A673 (cell line): ENCODE results near the gene ZNF683. TPM values are rescaled to one million over a fixed set of nuclear protein-coding genes. Genes with fewer than 3 reads are reported as not detected.
"Not testable (repeated sequence)": the region's sequence is repeated elsewhere in the genome, so short reads cannot be mapped to it uniquely, and the experiment has no call there.

Experiments
- Bru-seq: library from RNA; stranded (reverse); fragments of 400-500 nt; gene quantifications from one replicate; lab custom pipeline; 2021; lab: Mats Ljungman, UMichigan
- BruChase-seq, 2 experiments: library from RNA; stranded (reverse); fragments of 400-500 nt; gene quantifications; one replicate each; lab custom pipeline; 2021; lab: Mats Ljungman, UMichigan
- BruUV-seq: library from RNA; stranded (reverse); fragments of 400-500 nt; replicated peaks from 2 replicates; lab custom pipeline; 2021; lab: Mats Ljungman, UMichigan
- CTCF ChIA-PET: fragments of 300-600 bp; sonication (Branson Sonifier 250); formaldehyde crosslinking; loops from one replicate; lab custom pipeline; 2022; ENCODE audit warnings: antibody characterized with exemption; lab: Charles Lee
- POLR2A ChIA-PET: fragments of 300-600 bp; sonication (Branson Sonifier 250); formaldehyde crosslinking; loops from one replicate; lab custom pipeline; 2022; ENCODE audit warnings: antibody characterized with exemption; ENCODE audit not compliant: low non-redundant PET; lab: Charles Lee
- DNase-seq: peaks from one replicate; pipeline ENCODE4 v3.0.0-alpha.2; 2015; ENCODE audit warnings: low spot score
- H3K27ac ChIP-seq: fragments of 200-600 bp; sonication (generic); 2 replicates; pipeline ENCODE4 v1.5.1; 2016; ENCODE audit warnings: mixed run types, low read depth, mild to moderate bottlenecking, mixed read lengths, antibody characterized with exemption, low read length; ENCODE audit not compliant: poor library complexity, severe bottlenecking
- H3K27me3 ChIP-seq: fragments of 200-600 bp; sonication (generic); replicated peaks from 2 replicates; pipeline ENCODE4 v1.6.1; 2017; ENCODE audit warnings: mixed run types, low read depth, mild to moderate bottlenecking, mixed read lengths, antibody characterized with exemption, low read length; ENCODE audit not compliant: insufficient read depth, poor library complexity
- H3K36me3 ChIP-seq: fragments of 200-600 bp; sonication (generic); 2 replicates; pipeline ENCODE4 v1.6.1; 2016; ENCODE audit warnings: mixed run types, mild to moderate bottlenecking, mixed read lengths, antibody characterized with exemption, low read length; ENCODE audit not compliant: insufficient read depth, poor library complexity, severe bottlenecking
- H3K4me1 ChIP-seq: fragments of 200-600 bp; sonication (generic); 2 replicates; pipeline ENCODE4 v1.6.1; 2017; ENCODE audit warnings: mixed run types, mild to moderate bottlenecking, mixed read lengths, antibody characterized with exemption, low read length; ENCODE audit not compliant: insufficient read depth, poor library complexity, severe bottlenecking
- H3K4me3 ChIP-seq: fragments of 200-600 bp; sonication (generic); 2 replicates; pipeline ENCODE4 v1.5.1; 2016; ENCODE audit warnings: low read depth, mixed run types, mild to moderate bottlenecking, mixed read lengths, low read length; ENCODE audit not compliant: poor library complexity, severe bottlenecking
- H3K9me3 ChIP-seq: fragments of 200-600 bp; sonication (generic); 2 replicates; pipeline ENCODE4 v1.6.1; 2016; ENCODE audit warnings: mixed run types, low read depth, mild to moderate bottlenecking, mixed read lengths, antibody characterized with exemption, low read length; ENCODE audit not compliant: poor library complexity, severe bottlenecking
- CTCF ChIP-seq: fragments of 300-800, 200-600 bp; sonication (generic); conservative IDR thresholded peaks from 2 replicates; pipeline ENCODE4 v1.5.1; 2017; ENCODE audit warnings: low read depth, mild to moderate bottlenecking, antibody characterized with exemption, low read length, moderate library complexity, mixed read lengths
- EZH2 ChIP-seq: fragments of 200-600 bp; sonication (generic); IDR thresholded peaks from 2 replicates; pipeline ENCODE4 v1.6.1; 2017; ENCODE audit warnings: borderline replicate concordance, low read depth, mild to moderate bottlenecking, mixed read lengths, antibody characterized with exemption, low read length; ENCODE audit not compliant: poor library complexity, severe bottlenecking
- intact Hi-C: fragments of 100-400 bp; cut with micrococcal nuclease; formaldehyde crosslinking; loops from one replicate; pipeline ENCODE4 v1.10.0; 2022; ENCODE audit not compliant: unreplicated experiment
- long read RNA-seq: library from polyadenylated mRNA; stranded (forward); transcript quantifications from one replicate; pipeline ENCODE4 v2.0.0, GENCODE V29; 2022
- total RNA-seq: library from RNA; stranded (reverse); gene quantifications from 2 replicates; pipeline ENCODE4 v1.2.3, GENCODE V29; 2021

Gene ZNF683
- not detected in 2 replicates for total RNA-seq
- Bru-seq, nascent RNA: not detected
- not detected for BruChase-seq, experiment 1, labeled RNA remaining after a 2-hour chase
- BruChase-seq, experiment 2, labeled RNA remaining after a 6-hour chase: not detected
- long read RNA-seq: 0 reads

GRCh38 chr1:26372611-26373010 is at the start of gene ZNF683:
Gene ZNF683, minus strand, starts transcription at chr1:26372750. Its CDS starts 4,179 bp downstream, at chr1:26368571.
- BruUV-seq, H3K4me3 ChIP-seq, H3K9me3 ChIP-seq, DNase-seq, H3K27me3 ChIP-seq, intact Hi-C loops, H3K4me1 ChIP-seq, H3K27ac ChIP-seq, H3K36me3 ChIP-seq, POLR2A ChIA-PET, CTCF ChIA-PET: not testable (repeated sequence)

- Histone ChIP-seq H3K4me3 (no peak overlapping the region), H3K27ac (no peak overlapping the region), H3K4me1 (no peaks in the 10 kb centered on the region), H3K27me3 (peaks cover 36% of the 10 kb centered on the region), H3K36me3 (no peaks in the 10 kb centered on the region), H3K9me3 (no peaks in the 10 kb centered on the region)
- POLR2A ChIA-PET: no interaction called here
- CTCF ChIA-PET: interaction anchor here (1.0 kb wide), 1 partner anchor 8 kb away, joined by 8 read pairs; the partner anchor contains the start of gene LIN28A
- BruUV-seq: no TSS peak
- no peak for DNase-seq
- TF ChIP-seq CTCF (no peak), EZH2 (no peak)
- intact Hi-C loops: loop anchor here (5.0 kb wide), 1 partner anchor 132 kb away; no protein-coding TSS in a partner anchor
Observed at GRCh38 chr1:26419494-26419893, 46.9 kb upstream of the ZNF683 start.

DNA sequence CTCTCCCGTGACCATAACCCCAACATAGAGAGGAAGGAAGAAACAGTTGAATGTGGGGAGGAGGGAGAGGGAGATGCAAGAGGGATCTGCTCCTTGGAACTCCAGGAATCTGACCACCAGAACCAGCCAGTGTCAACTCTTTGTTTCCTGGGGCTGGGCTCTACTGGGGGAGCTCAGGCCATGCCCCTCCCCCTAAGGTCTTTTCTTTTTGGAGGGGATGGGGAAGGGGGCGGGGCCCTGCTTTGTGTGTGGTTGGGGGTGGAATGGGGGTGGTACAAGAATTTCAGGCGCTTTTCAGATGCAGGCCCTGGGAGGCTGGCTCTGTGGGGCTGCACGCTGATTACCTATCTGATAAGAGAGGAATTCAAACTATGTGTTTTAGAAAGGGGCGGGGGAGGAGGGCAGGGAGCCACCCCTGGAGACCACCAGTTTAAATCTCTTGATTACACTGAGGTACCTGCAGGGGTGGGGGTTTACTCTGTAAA is 46.4 kb upstream of the ZNF683 start:
- H3K27me3 ChIP-seq: peaks cover 42% of the 10 kb centered on the region
- no peak overlapping the region for H3K4me3 ChIP-seq
- H3K9me3 ChIP-seq: no peaks in the 10 kb centered on the region
- no peak for DNase-seq
- no TSS peak for BruUV-seq
- POLR2A ChIA-PET: no interaction called here
- no peaks in the 10 kb centered on the region for H3K4me1 ChIP-seq
- no peaks in the 10 kb centered on the region for H3K36me3 ChIP-seq
- TF ChIP-seq EZH2: no peak
- TF ChIP-seq CTCF: no peak
- CTCF ChIA-PET: interaction anchor here (0.7 kb wide), 1 partner anchor 295 kb away, joined by 5 read pairs; no protein-coding TSS in a partner anchor
- intact Hi-C loops: loop anchor here (5.0 kb wide), 1 partner anchor 132 kb away; no protein-coding TSS in a partner anchor
- no peak overlapping the region for H3K27ac ChIP-seq
